HepG2 (cell line): ENCODE data around the gene NFATC3. TPM values are rescaled to one million over a fixed set of nuclear protein-coding genes. Genes with fewer than 3 reads are reported as not detected.

Experiments used
- CEBPB ChIP-seq: IDR thresholded peaks from 2 replicates; pipeline ENCODE4 v1.6.1; 2011; ENCODE audit warnings: low read depth, low read length, improper control_type of control experiment, borderline replicate concordance
- CSRNP1 ChIP-seq: sonication (generic); formaldehyde crosslinking; IDR thresholded peaks from 2 replicates; pipeline ENCODE4 v1.8.1; 2023; ENCODE audit warnings: mild to moderate bottlenecking, missing genetic modification reagents
- GATA4 ChIP-seq: sonication (generic); IDR thresholded peaks from 2 replicates; pipeline ENCODE4 v1.6.1; 2016; ENCODE audit warnings: antibody characterized with exemption, low read depth, borderline replicate concordance
- GLMP ChIP-seq: sonication (generic); formaldehyde crosslinking; IDR thresholded peaks from 2 replicates; pipeline ENCODE4 v1.9.0; 2021; ENCODE audit warnings: missing genetic modification reagents, mild to moderate bottlenecking, borderline replicate concordance
- MAF1 ChIP-seq: sonication (generic); formaldehyde crosslinking; IDR thresholded peaks from 2 replicates; pipeline ENCODE4 v1.5.0; 2020; ENCODE audit warnings: missing genetic modification reagents, borderline replicate concordance
- NFKB2 ChIP-seq: sonication (generic); formaldehyde crosslinking; IDR thresholded peaks from 2 replicates; pipeline ENCODE4 v1.4.0; 2020; ENCODE audit warnings: missing genetic modification reagents, borderline replicate concordance
- NONO ChIP-seq, 2 experiments: fragments of 450-650 bp in 1 of 2; sonication (generic) in 1 of 2; formaldehyde crosslinking in 1 of 2; IDR thresholded peaks in 1 of 2; conservative IDR thresholded peaks in 1 of 2; 2 replicates each; pipeline versions ENCODE4 v1.6.1 to v1.8.0; 2017 to 2022; ENCODE audit warnings: mild to moderate bottlenecking in 1 of 2, missing genetic modification reagents in 1 of 2, moderate library complexity in 1 of 2
- SNAI1 ChIP-seq: sonication (generic); formaldehyde crosslinking; IDR thresholded peaks from 2 replicates; pipeline ENCODE4 v1.5.0; 2020; ENCODE audit warnings: mild to moderate bottlenecking, missing genetic modification reagents, borderline replicate concordance
- SOX13 ChIP-seq, 3 experiments: fragments of 450-650 bp in 1 of 3; sonication (generic) in 1 of 3; formaldehyde crosslinking in 1 of 3; IDR thresholded peaks in 2 of 3; conservative IDR thresholded peaks in 1 of 3; 2 replicates each; pipeline versions ENCODE4 v1.5.0 to v1.6.1; 2016 to 2020; ENCODE audit warnings: antibody characterized with exemption in 1 of 3, mild to moderate bottlenecking in 1 of 3, missing compliant biosample characterization in 1 of 3, missing genetic modification reagents in 1 of 3, moderate library complexity in 1 of 3
- SOX6 ChIP-seq, 2 experiments: fragments of 450-650 bp in 1 of 2; sonication (generic) in 1 of 2; formaldehyde crosslinking in 1 of 2; IDR thresholded peaks; 2 replicates each; pipeline versions ENCODE4 v1.4.0 to v1.6.1; 2017 to 2020; ENCODE audit warnings: antibody characterized with exemption in 1 of 2, mild to moderate bottlenecking in 1 of 2, missing genetic modification reagents in 1 of 2
- YY1 ChIP-seq: IDR thresholded peaks from 2 replicates; pipeline ENCODE4 v1.6.1; 2011; ENCODE audit warnings: low read length, low read depth, moderate library complexity, mild to moderate bottlenecking; ENCODE audit not compliant: insufficient read depth, insufficient replicate concordance
- ZBTB2 ChIP-seq: sonication (generic); formaldehyde crosslinking; IDR thresholded peaks from 2 replicates; pipeline ENCODE4 v1.8.0; 2022; ENCODE audit warnings: low read depth, missing genetic modification reagents
- ZNF496 ChIP-seq: sonication (generic); formaldehyde crosslinking; IDR thresholded peaks from 2 replicates; pipeline ENCODE4 v1.8.1; 2023; ENCODE audit warnings: mild to moderate bottlenecking, moderate library complexity, missing genetic modification reagents; ENCODE audit not compliant: insufficient replicate concordance
- ZNF709 ChIP-seq: sonication (generic); formaldehyde crosslinking; IDR thresholded peaks from 2 replicates; pipeline ENCODE4 v1.5.0; 2020; ENCODE audit warnings: mild to moderate bottlenecking, missing genetic modification reagents
- polyA plus RNA-seq, 8 experiments: library from polyadenylated mRNA; depleted of rRNA in 3 of 8; stranded (reverse) in 7 of 8; unstranded in 1 of 8; fragments of >200 nt; fragmentation: Illumina TruSeq in 4 of 8; extraction: Trizol in 4 of 8; gene quantifications; 2 replicates each; pipeline versions ENCODE4 v1.2.1 to v1.2.3, GENCODE V29; 2011 to 2016; ENCODE audit warnings: low read depth in 4 of 8, missing spikeins in 1 of 8, mixed read lengths in 1 of 8; ENCODE audit not compliant: insufficient read depth in 1 of 8
- total RNA-seq, 5 experiments: library from RNA; depleted of rRNA; stranded (reverse); fragments of >200 nt; fragmentation: Illumina TruSeq; extraction: Trizol; gene quantifications; 2 replicates each; pipeline ENCODE4 v1.2.3, GENCODE V29; 2016; ENCODE audit warnings: low read depth in 1 of 5
- TF ChIP-seq, protein P1 (sequence below): sonication (generic); formaldehyde crosslinking; IDR thresholded peaks from 2 replicates; pipeline ENCODE4 v1.4.0; 2020; ENCODE audit warnings: missing genetic modification reagents, borderline replicate concordance
- TF ChIP-seq, protein P2 (sequence below): conservative IDR thresholded peaks from 2 replicates; pipeline ENCODE4 v1.6.1; 2018; ENCODE audit warnings: missing genetic modification reagents

Gene NFATC3
- total and polyA plus RNA-seq, 2 of the 13 experiments (the other 11 are each of a cell fraction or from before 2014, with no cell fraction given): 52.6 to 62.7 TPM

GRCh38 chr16:68084504-68085258, 489 bp upstream of the NFATC3 start (continued):
- TF ChIP-seq ZBTB2 (CRISPR knock-in tag) (peak; percentile 96), MAF1 (CRISPR knock-in tag) (peak; percentile 90; the same call in 1 of the 2 replicates), SOX13 (IDR thresholded peaks at IDR 0.05) (no peak), SOX13 (CRISPR knock-in tag; conservative IDR thresholded peaks at IDR 0.05 in 1 of 2, IDR thresholded peaks at IDR 0.05 in 1 of 2) (peak in 1 of 2 experiments; percentile 76; a peak in 2 of 4 replicates), SNAI1 (CRISPR knock-in tag) (0 out of 2 replicates have a peak, but pooled peaks have one; percentile 56), NFKB2 (CRISPR knock-in tag) (peak; percentile 99; the same call in 1 of the 2 replicates), ZNF709 (CRISPR knock-in tag) (peak; percentile 97), YY1 (peak; percentile 86), SOX6 (IDR thresholded peaks at IDR 0.05) (no peak), SOX6 (CRISPR knock-in tag; IDR thresholded peaks at IDR 0.05) (peak; percentile 84), NONO (IDR thresholded peaks at IDR 0.05) (no peak), NONO (CRISPR knock-in tag; conservative IDR thresholded peaks at IDR 0.05) (peak; percentile 94), ZNF496 (no peak), GATA4 (peak; percentile 49; the same call in 1 of the 2 replicates), GLMP (CRISPR knock-in tag) (0 out of 2 replicates have a peak, but pooled peaks have one; percentile 42), CEBPB (peak; percentile 78), CSRNP1 (CRISPR knock-in tag) (peak; percentile 98)
- TF ChIP-seq, protein P1, sequence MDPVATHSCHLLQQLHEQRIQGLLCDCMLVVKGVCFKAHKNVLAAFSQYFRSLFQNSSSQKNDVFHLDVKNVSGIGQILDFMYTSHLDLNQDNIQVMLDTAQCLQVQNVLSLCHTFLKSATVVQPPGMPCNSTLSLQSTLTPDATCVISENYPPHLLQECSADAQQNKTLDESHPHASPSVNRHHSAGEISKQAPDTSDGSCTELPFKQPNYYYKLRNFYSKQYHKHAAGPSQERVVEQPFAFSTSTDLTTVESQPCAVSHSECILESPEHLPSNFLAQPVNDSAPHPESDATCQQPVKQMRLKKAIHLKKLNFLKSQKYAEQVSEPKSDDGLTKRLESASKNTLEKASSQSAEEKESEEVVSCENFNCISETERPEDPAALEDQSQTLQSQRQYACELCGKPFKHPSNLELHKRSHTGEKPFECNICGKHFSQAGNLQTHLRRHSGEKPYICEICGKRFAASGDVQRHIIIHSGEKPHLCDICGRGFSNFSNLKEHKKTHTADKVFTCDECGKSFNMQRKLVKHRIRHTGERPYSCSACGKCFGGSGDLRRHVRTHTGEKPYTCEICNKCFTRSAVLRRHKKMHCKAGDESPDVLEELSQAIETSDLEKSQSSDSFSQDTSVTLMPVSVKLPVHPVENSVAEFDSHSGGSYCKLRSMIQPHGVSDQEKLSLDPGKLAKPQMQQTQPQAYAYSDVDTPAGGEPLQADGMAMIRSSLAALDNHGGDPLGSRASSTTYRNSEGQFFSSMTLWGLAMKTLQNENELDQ: peak; percentile 78; the same call in 1 of the 2 replicates
- TF ChIP-seq, protein P2, sequence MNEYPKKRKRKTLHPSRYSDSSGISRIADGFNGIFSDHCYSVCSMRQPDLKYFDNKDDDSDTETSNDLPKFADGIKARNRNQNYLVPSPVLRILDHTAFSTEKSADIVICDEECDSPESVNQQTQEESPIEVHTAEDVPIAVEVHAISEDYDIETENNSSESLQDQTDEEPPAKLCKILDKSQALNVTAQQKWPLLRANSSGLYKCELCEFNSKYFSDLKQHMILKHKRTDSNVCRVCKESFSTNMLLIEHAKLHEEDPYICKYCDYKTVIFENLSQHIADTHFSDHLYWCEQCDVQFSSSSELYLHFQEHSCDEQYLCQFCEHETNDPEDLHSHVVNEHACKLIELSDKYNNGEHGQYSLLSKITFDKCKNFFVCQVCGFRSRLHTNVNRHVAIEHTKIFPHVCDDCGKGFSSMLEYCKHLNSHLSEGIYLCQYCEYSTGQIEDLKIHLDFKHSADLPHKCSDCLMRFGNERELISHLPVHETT (CRISPR knock-in tag): peak; percentile 77
